GM18519 (cell line): ENCODE measurements around the gene PIK3R2.
"Not testable (repeated sequence)": the region's sequence is repeated elsewhere in the genome, so short reads cannot be mapped to it uniquely, and the experiment has no call there.

Source experiments
- ATAC-seq: cut with Tn5 transposase; IDR thresholded peaks from one replicate; pipeline ENCODE4 v1.9.1; 2021; ENCODE audit warnings: mild to moderate bottlenecking, moderate library complexity; ENCODE audit not compliant: unreplicated experiment, low FRiP score

The PIK3R2 gene

GRCh38 chr19:18196511-18196845 lies 43.5 kb downstream of the PIK3R2 start:
- ATAC-seq: no peak

GRCh38 chr19:18197306-18197705 lies 44.3 kb downstream of the PIK3R2 start:
- no peak for ATAC-seq

GRCh38 chr19:18197941-18198340 lies 45.0 kb downstream of the PIK3R2 start:
- no peak for ATAC-seq

GRCh38 chr19:18198374-18198773 lies 45.4 kb downstream of the PIK3R2 start:
- ATAC-seq: no peak

- ATAC-seq: no peak
Measured at GRCh38 chr19:18202397-18202777, 49.4 kb downstream of the PIK3R2 start.

- ATAC-seq: no peak
Measured at GRCh38 chr19:18202778-18203407, 49.9 kb downstream of the PIK3R2 start.

- no peak for ATAC-seq
Measured at GRCh38 chr19:18203408-18203862, 50.5 kb downstream of the PIK3R2 start.

GRCh38 chr19:18203863-18204393 lies 51.0 kb downstream of the PIK3R2 start, which contains the start of gene RAB3A:
Gene RAB3A (minus strand): TSS chr19:18204042. CDS start chr19:18202740, 1,302 bp downstream.
- peak; percentile 81 for ATAC-seq

GRCh38 chr19:18204394-18205199 lies 51.6 kb downstream of the PIK3R2 start:
- ATAC-seq: no peak

GRCh38 chr19:18205200-18205892 lies 52.4 kb downstream of the PIK3R2 start:
- no peak for ATAC-seq

- no peak for ATAC-seq
Measured at GRCh38 chr19:18206018-18206417, 53.1 kb downstream of the PIK3R2 start.

GRCh38 chr19:18208098-18208951 lies 55.4 kb downstream of the PIK3R2 start:
- ATAC-seq: no peak

GRCh38 chr19:18209912-18210311 lies 56.9 kb downstream of the PIK3R2 start:
- not testable (repeated sequence) for ATAC-seq

GRCh38 chr19:18211683-18212082 lies 58.7 kb downstream of the PIK3R2 start:
- no peak for ATAC-seq

- no peak for ATAC-seq
Measured at GRCh38 chr19:18214779-18215433, 61.9 kb downstream of the PIK3R2 start.

GRCh38 chr19:18216789-18217188 lies 63.8 kb downstream of the PIK3R2 start:
- ATAC-seq: no peak

- ATAC-seq: no peak
Measured at GRCh38 chr19:18218159-18218558, 65.2 kb downstream of the PIK3R2 start.

GRCh38 chr19:18218600-18218999 lies 65.6 kb downstream of the PIK3R2 start:
- no peak for ATAC-seq
